Measurements from ENCODE around the gene GSDME. TPM values are rescaled to one million over a fixed set of nuclear protein-coding genes. Genes with fewer than 3 reads are reported as not detected.

GSDME gene
- total RNA-seq, 1 donor from 2014 or later, result 63.7 TPM

DNA sequence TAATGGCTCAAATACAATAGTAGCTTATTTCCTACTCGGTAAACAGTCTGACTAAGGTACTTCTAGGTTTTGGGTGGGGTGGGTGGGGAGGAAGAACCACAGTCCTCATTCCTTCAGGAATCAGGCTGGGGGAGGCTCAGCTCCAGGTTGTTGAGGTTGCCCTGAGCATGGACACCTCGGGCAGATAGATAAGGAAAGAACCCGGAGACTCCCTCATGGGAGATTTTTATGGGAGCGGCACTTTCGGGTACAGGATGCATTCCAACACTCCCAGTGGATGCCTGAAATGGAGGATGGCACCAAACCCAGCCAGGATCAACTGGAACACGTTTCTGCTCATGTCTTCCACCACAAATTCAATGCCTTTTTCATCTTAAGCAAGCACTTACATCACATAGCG lies 5.5 kb upstream of the GSDME start:
- no peak overlapping the region for H3K4me3 ChIP-seq (ENCODE audit: low read depth, low read length)
- H3K27me3 ChIP-seq (ENCODE audit: control insufficient read depth, insufficient read depth, low read length), result peaks cover 2% of the 10 kb centered on the region
- FAIRE-seq (no peak), DNase-seq (ENCODE audit: low read depth) (no peak)
- TF ChIP-seq, protein P1, sequence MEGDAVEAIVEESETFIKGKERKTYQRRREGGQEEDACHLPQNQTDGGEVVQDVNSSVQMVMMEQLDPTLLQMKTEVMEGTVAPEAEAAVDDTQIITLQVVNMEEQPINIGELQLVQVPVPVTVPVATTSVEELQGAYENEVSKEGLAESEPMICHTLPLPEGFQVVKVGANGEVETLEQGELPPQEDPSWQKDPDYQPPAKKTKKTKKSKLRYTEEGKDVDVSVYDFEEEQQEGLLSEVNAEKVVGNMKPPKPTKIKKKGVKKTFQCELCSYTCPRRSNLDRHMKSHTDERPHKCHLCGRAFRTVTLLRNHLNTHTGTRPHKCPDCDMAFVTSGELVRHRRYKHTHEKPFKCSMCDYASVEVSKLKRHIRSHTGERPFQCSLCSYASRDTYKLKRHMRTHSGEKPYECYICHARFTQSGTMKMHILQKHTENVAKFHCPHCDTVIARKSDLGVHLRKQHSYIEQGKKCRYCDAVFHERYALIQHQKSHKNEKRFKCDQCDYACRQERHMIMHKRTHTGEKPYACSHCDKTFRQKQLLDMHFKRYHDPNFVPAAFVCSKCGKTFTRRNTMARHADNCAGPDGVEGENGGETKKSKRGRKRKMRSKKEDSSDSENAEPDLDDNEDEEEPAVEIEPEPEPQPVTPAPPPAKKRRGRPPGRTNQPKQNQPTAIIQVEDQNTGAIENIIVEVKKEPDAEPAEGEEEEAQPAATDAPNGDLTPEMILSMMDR (IDR thresholded peaks at IDR 0.05; ENCODE audit: insufficient read depth, low read length, severe bottlenecking), result no peak
- H3K36me3 ChIP-seq (ENCODE audit: control insufficient read depth, insufficient read depth, low read length), result no peaks in the 10 kb centered on the region

DNA sequence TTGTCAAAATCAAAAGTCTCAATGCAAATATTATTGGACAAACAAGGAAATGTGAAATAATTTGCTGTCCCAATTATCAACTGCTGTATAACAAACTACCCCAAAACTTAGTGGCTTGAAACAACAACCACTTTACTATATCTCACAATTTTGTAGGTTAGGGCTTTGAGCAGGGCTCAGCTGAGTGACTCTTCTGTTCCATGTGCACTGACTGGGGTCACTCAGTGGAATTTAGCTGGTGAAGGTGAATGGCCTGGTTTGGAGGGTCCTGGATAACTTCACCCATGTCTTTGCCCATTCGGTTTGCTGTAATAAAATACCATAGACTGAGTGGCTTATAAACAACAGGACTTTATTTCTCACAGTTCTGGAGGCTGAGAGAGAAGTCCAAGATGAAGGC lies 3.7 kb upstream of the GSDME start:
- FAIRE-seq (no peak), DNase-seq (ENCODE audit: low read depth) (no peak)
- TF ChIP-seq, protein P1 (IDR thresholded peaks at IDR 0.05; ENCODE audit: insufficient read depth, low read length, severe bottlenecking), result no peak
- Histone ChIP-seq H3K4me3 (ENCODE audit: low read depth, low read length) (no peak overlapping the region), H3K27me3 (ENCODE audit: control insufficient read depth, insufficient read depth, low read length) (peaks cover 2% of the 10 kb centered on the region), H3K36me3 (ENCODE audit: control insufficient read depth, insufficient read depth, low read length) (no peaks in the 10 kb centered on the region)

DNA sequence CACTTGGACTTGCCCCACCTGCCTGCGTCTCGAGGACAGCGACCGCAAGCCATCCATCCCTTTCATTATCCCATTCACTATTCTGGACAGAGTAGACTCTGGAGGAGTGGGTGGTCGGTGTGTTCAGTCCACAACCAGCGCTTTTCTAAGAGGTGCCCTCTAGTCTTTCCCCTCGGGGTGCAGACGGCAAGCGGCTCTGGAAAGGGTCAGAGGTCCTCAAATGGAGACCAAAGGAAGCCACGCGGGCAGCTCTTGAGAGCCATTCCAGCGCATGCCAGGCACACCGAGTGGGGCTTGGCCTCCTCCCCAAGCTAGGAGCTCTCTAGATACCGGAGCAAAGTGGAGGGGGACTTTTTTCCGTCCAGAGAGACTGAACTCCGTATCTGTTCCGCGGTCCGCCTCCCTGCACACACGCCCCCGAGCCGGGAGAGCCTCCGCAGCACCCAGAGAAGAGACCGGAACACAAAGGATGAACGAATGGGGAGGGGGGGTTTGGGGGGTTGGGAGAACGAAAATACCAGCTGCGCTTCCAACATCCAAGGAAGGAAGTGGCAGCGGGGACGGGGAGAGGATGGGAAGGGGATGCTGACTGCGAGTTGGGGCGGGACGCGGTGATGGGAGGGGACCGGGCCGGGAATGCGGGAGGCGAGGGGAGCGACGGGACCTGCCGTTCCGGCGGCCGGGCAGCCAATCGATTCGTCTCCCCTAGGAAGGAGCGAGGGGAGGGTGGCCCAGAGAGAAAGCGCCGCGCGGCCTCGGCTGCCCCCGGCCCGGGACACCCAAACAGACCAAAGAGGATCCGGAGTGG lies 515 bp downstream of the GSDME start:
- H3K36me3 ChIP-seq (ENCODE audit: control insufficient read depth, insufficient read depth, low read length), result peaks cover 1% of the 10 kb centered on the region
- TF ChIP-seq, protein P1 (IDR thresholded peaks at IDR 0.05; ENCODE audit: insufficient read depth, low read length, severe bottlenecking), result no peak
- FAIRE-seq (no peak), DNase-seq (ENCODE audit: low read depth) (peak; percentile 41)
- peak overlapping the region; percentile 57 for H3K4me3 ChIP-seq (ENCODE audit: low read depth, low read length)
- H3K27me3 ChIP-seq (ENCODE audit: control insufficient read depth, insufficient read depth, low read length), result no peaks in the 10 kb centered on the region

DNA sequence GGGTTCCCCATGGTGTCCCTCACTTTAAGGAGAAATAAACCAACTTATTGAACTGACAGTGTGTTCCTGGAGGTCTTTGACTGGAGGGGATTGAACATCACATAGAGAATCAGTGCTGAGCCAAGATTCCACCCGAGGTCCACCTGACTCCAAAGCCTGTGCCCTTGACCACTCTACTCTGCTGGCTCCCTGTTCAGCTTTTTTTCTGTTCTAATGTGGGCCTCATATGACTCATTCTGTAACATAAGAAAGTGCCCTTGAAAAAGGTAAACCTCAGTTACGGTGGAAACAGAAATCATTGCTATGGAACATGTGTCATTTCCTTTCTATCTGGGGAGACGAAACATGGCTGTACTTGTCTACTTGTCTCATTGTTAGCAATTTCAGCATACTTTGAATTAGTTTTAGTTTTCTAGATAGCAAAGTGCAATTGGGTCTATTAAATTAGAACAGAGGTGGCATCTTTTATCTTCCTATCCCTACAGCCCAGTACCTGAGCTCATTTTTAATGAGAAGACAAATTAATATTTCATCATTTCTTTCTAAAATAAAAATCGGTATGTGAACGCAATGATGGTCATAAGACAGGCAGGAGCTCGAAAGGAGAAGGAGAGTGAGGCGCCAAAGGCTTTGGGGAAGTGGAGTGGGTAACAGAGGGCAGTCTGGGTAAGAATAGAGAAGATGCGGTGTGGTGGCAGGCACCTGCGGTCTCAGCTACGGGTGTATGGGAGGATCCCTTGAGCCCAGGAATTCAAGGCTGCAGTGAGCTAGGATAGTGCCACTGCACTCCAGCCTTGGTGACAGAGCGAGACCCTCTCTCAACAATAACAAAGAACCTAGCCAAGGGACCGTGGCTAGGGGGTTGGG lies 1.5 kb downstream of the GSDME start:
- no peaks in the 10 kb centered on the region for H3K27me3 ChIP-seq (ENCODE audit: control insufficient read depth, insufficient read depth, low read length)
- peak overlapping the region; percentile 57 for H3K4me3 ChIP-seq (ENCODE audit: low read depth, low read length)
- TF ChIP-seq, protein P1 (IDR thresholded peaks at IDR 0.05; ENCODE audit: insufficient read depth, low read length, severe bottlenecking), result no peak
- peak; percentile 99 for DNase-seq (ENCODE audit: low read depth)
- FAIRE-seq, result no peak
- H3K36me3 ChIP-seq (ENCODE audit: control insufficient read depth, insufficient read depth, low read length), result peaks cover 1% of the 10 kb centered on the region

DNA sequence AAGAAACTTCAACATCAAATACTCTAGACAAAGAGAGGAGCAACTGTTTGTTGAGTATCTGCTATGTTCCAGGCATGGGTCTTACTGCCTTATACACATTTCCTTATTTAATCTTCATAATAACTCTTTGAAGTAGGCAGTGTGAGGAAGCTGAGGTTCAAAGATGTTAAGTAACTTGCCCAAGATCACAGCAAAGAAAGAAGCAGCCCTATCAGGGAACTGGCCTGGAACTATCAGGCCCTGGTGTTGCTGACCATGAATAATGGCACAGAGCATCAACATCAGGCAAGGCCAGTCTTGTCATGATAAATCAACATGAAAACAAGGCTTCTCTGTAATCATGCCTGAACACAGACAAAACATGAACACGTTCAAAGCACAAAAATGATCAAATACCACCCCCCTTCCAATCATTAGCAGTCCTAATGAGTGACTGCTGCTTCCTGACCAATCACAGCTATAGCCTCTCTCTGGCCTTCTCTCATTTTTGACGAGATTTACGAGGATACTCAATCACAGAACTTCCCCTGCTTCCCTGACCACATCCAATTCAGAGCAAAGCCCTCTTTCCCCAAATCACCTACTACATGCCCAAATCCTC lies 2.3 kb downstream of the GSDME start:
- TF ChIP-seq, protein P1 (IDR thresholded peaks at IDR 0.05; ENCODE audit: insufficient read depth, low read length, severe bottlenecking), result no peak

More for the DNA sequence above, 2.3 kb downstream of the GSDME start:
- DNase-seq (ENCODE audit: low read depth) (peak; percentile 95), FAIRE-seq (no peak)
- Histone ChIP-seq H3K36me3 (ENCODE audit: control insufficient read depth, insufficient read depth, low read length) (peaks cover 1% of the 10 kb centered on the region), H3K4me3 (ENCODE audit: low read depth, low read length) (no peak overlapping the region), H3K27me3 (ENCODE audit: control insufficient read depth, insufficient read depth, low read length) (no peaks in the 10 kb centered on the region)

Measured in bronchial epithelial cell (primary cell).